Mesendoderm (in vitro differentiated cells): Measurements from ENCODE around the gene DNHD1.

ENCODE experiments used
- DNase-seq: peaks from one replicate; pipeline ENCODE4 v3.0.0; 2013
- H2AK5ac ChIP-seq: 2 replicates; pipeline ENCODE4 v1.6.1; 2013; ENCODE audit warnings: low read length, inconsistent platforms
- H2BK120ac ChIP-seq: 2 replicates; pipeline ENCODE4 v1.6.1; 2013; ENCODE audit warnings: low read depth, mild to moderate bottlenecking, low read length, moderate library complexity, mixed read lengths
- H2BK15ac ChIP-seq: replicated peaks from 2 replicates; pipeline ENCODE4 v1.6.1; 2013; ENCODE audit warnings: low read depth, mild to moderate bottlenecking, moderate library complexity
- H2BK5ac ChIP-seq: 2 replicates; pipeline ENCODE4 v1.6.1; 2013; ENCODE audit warnings: low read length, inconsistent platforms
- H3K18ac ChIP-seq: 2 replicates; pipeline ENCODE4 v1.6.1; 2013; ENCODE audit warnings: mild to moderate bottlenecking, low read length, mixed read lengths
- H3K23ac ChIP-seq: one replicate; pipeline ENCODE4 v1.6.1; 2013; ENCODE audit warnings: low read length
- H3K27ac ChIP-seq: 2 replicates; pipeline ENCODE4 v1.5.1; 2013; ENCODE audit warnings: low read depth, mild to moderate bottlenecking, inconsistent platforms, low read length, moderate library complexity
- H3K27me3 ChIP-seq: 2 replicates; pipeline ENCODE4 v1.6.1; 2013; ENCODE audit warnings: low read length, control low read depth, mild to moderate bottlenecking, inconsistent platforms; ENCODE audit not compliant: insufficient read depth, poor library complexity
- H3K36me3 ChIP-seq: 2 replicates; pipeline ENCODE4 v1.6.1; 2013; ENCODE audit warnings: low read length, inconsistent platforms; ENCODE audit not compliant: control insufficient read depth, insufficient read depth
- H3K4ac ChIP-seq: one replicate; pipeline ENCODE4 v1.6.1; 2013; ENCODE audit warnings: low read depth, mild to moderate bottlenecking, low read length, moderate library complexity
- H3K4me1 ChIP-seq: 2 replicates; pipeline ENCODE4 v1.6.1; 2013; ENCODE audit warnings: low read depth, low read length, inconsistent platforms; ENCODE audit not compliant: control insufficient read depth
- H3K4me2 ChIP-seq: 2 replicates; pipeline ENCODE4 v1.6.1; 2013; ENCODE audit warnings: low read length
- H3K4me3 ChIP-seq: 2 replicates; pipeline ENCODE4 v1.5.1; 2013; ENCODE audit warnings: mild to moderate bottlenecking, low read length
- H3K56ac ChIP-seq: one replicate; pipeline ENCODE4 v1.6.1; 2013; ENCODE audit warnings: low read length
- H3K79me1 ChIP-seq: 2 replicates; pipeline ENCODE4 v1.6.1; 2013; ENCODE audit warnings: low read length, inconsistent platforms
- H3K79me2 ChIP-seq: 2 replicates; pipeline ENCODE4 v1.6.1; 2013; ENCODE audit warnings: mild to moderate bottlenecking, low read length; ENCODE audit not compliant: control insufficient read depth, insufficient read depth
- H3K9ac ChIP-seq: 2 replicates; pipeline ENCODE4 v1.6.1; 2013; ENCODE audit warnings: low read length, inconsistent platforms
- H4K5ac ChIP-seq: one replicate; pipeline ENCODE4 v1.6.1; 2013; ENCODE audit warnings: low read length
- H4K8ac ChIP-seq: one replicate; pipeline ENCODE4 v1.6.1; 2013; ENCODE audit warnings: low read depth, mild to moderate bottlenecking, control low read depth, low read length, moderate library complexity
- WGBS: extraction: QIAGEN DNeasy Blood & Tissue Kit; methylation state at CpG from one replicate; pipeline ENCODE4 v1.1.7; 2013; ENCODE audit warnings: low lambda C conversion rate, missing lambda C conversion rate; ENCODE audit not compliant: insufficient coverage; ENCODE audit errors: extremely low coverage; 5-methylcytosine and 5-hydroxymethylcytosine counted together

DNHD1 gene

GRCh38 chr11:6488821-6489220 lies 8.3 kb upstream of the DNHD1 start:
- no CpG with 5 or more reads among the region's 3 CpGs for WGBS
- Histone ChIP-seq H3K4me2 (no peak overlapping the region), H2BK5ac (no peak overlapping the region), H3K4me3 (no peak overlapping the region), H2BK15ac (no peak overlapping the region), H3K18ac (no peak overlapping the region), H3K9ac (no peak overlapping the region), H3K27me3 (no peaks in the 10 kb centered on the region), H3K27ac (no peak overlapping the region), H2AK5ac (no peak overlapping the region), H3K4me1 (no peaks in the 10 kb centered on the region), H3K4ac (no peak overlapping the region), H3K56ac (no peak overlapping the region), H4K8ac (no peak overlapping the region), H3K36me3 (no peaks in the 10 kb centered on the region), H3K79me2 (no peaks in the 10 kb centered on the region), H4K5ac (no peak overlapping the region), H3K23ac (no peak overlapping the region), H3K79me1 (no peaks in the 10 kb centered on the region), H2BK120ac (no peak overlapping the region)
- no peak for DNase-seq

GRCh38 chr11:6489306-6489705 lies 7.8 kb upstream of the DNHD1 start:
- no peak for DNase-seq
- H3K27ac ChIP-seq = no peak overlapping the region
- H3K4ac ChIP-seq = no peak overlapping the region
- no peak overlapping the region for H3K9ac ChIP-seq
- H3K79me2 ChIP-seq = no peaks in the 10 kb centered on the region
- H3K18ac ChIP-seq = no peak overlapping the region
- no peak overlapping the region for H4K5ac ChIP-seq
- H3K56ac ChIP-seq = no peak overlapping the region
- H3K23ac ChIP-seq = no peak overlapping the region
- no peaks in the 10 kb centered on the region for H3K27me3 ChIP-seq
- H3K4me3 ChIP-seq = no peak overlapping the region
- no peak overlapping the region for H2BK15ac ChIP-seq
- no peak overlapping the region for H2BK120ac ChIP-seq
- H3K4me1 ChIP-seq = no peaks in the 10 kb centered on the region
- no peak overlapping the region for H3K4me2 ChIP-seq
- H2AK5ac ChIP-seq = no peak overlapping the region
- no peak overlapping the region for H4K8ac ChIP-seq
- H3K36me3 ChIP-seq = no peaks in the 10 kb centered on the region
- no peaks in the 10 kb centered on the region for H3K79me1 ChIP-seq
- no peak overlapping the region for H2BK5ac ChIP-seq
- WGBS = no CpG with 5 or more reads among the region's 4 CpGs

GRCh38 chr11:6498121-6498520 lies 1.0 kb downstream of the DNHD1 start:
- Histone ChIP-seq H2BK5ac (no peak overlapping the region), H4K8ac (no peak overlapping the region), H3K4ac (no peak overlapping the region), H2BK120ac (no peak overlapping the region), H3K79me1 (no peaks in the 10 kb centered on the region), H3K9ac (no peak overlapping the region), H3K4me1 (no peaks in the 10 kb centered on the region), H3K18ac (no peak overlapping the region), H3K4me3 (no peak overlapping the region), H3K79me2 (no peaks in the 10 kb centered on the region), H2AK5ac (no peak overlapping the region), H3K4me2 (no peak overlapping the region), H3K27me3 (no peaks in the 10 kb centered on the region), H4K5ac (no peak overlapping the region), H2BK15ac (no peak overlapping the region), H3K36me3 (no peaks in the 10 kb centered on the region), H3K56ac (no peak overlapping the region), H3K23ac (no peak overlapping the region), H3K27ac (no peak overlapping the region)
- no peak for DNase-seq
- no CpG with 5 or more reads among the region's 7 CpGs for WGBS

GRCh38 chr11:6498544-6498943 lies 1.5 kb downstream of the DNHD1 start:
- Histone ChIP-seq H2BK15ac (no peak overlapping the region), H3K27me3 (no peaks in the 10 kb centered on the region), H3K18ac (no peak overlapping the region), H4K5ac (no peak overlapping the region), H3K79me2 (no peaks in the 10 kb centered on the region), H3K4me3 (no peak overlapping the region), H3K4ac (no peak overlapping the region), H3K56ac (no peak overlapping the region), H3K23ac (no peak overlapping the region), H3K9ac (no peak overlapping the region), H2BK120ac (no peak overlapping the region), H3K4me2 (no peak overlapping the region), H3K4me1 (no peaks in the 10 kb centered on the region), H2BK5ac (no peak overlapping the region), H2AK5ac (no peak overlapping the region), H3K79me1 (no peaks in the 10 kb centered on the region), H3K27ac (no peak overlapping the region), H3K36me3 (no peaks in the 10 kb centered on the region), H4K8ac (no peak overlapping the region)
- no peak for DNase-seq
- no CpG with 5 or more reads among the region's 5 CpGs for WGBS

GRCh38 chr11:6502382-6502781 lies 5.3 kb downstream of the DNHD1 start:
- Histone ChIP-seq H2AK5ac (no peak overlapping the region), H2BK15ac (no peak overlapping the region), H3K36me3 (no peaks in the 10 kb centered on the region), H3K79me2 (no peaks in the 10 kb centered on the region), H3K4me2 (no peak overlapping the region), H3K4ac (no peak overlapping the region), H3K27ac (no peak overlapping the region), H3K4me1 (no peaks in the 10 kb centered on the region), H4K8ac (no peak overlapping the region), H3K56ac (no peak overlapping the region), H2BK120ac (no peak overlapping the region), H3K18ac (no peak overlapping the region), H2BK5ac (no peak overlapping the region), H3K79me1 (no peaks in the 10 kb centered on the region), H3K23ac (no peak overlapping the region), H3K9ac (no peak overlapping the region), H3K4me3 (no peak overlapping the region), H4K5ac (no peak overlapping the region), H3K27me3 (no peaks in the 10 kb centered on the region)
- no peak for DNase-seq
- WGBS = no CpG with 5 or more reads among the region's 3 CpGs

GRCh38 chr11:6504166-6504565 lies 7.1 kb downstream of the DNHD1 start:
- no peak overlapping the region for H4K8ac ChIP-seq
- H3K18ac ChIP-seq = no peak overlapping the region
- no peaks in the 10 kb centered on the region for H3K4me1 ChIP-seq
- no peaks in the 10 kb centered on the region for H3K36me3 ChIP-seq
- no peak for DNase-seq
- H2BK120ac ChIP-seq = no peak overlapping the region
- no CpG with 5 or more reads among the region's 3 CpGs for WGBS
- H3K79me1 ChIP-seq = no peaks in the 10 kb centered on the region
- no peak overlapping the region for H3K23ac ChIP-seq
- H2AK5ac ChIP-seq = no peak overlapping the region
- no peaks in the 10 kb centered on the region for H3K79me2 ChIP-seq
- no peak overlapping the region for H3K9ac ChIP-seq
- H3K4me2 ChIP-seq = no peak overlapping the region
- no peak overlapping the region for H2BK5ac ChIP-seq
- H3K27ac ChIP-seq = no peak overlapping the region
- no peak overlapping the region for H3K4ac ChIP-seq
- no peak overlapping the region for H4K5ac ChIP-seq
- H2BK15ac ChIP-seq = no peak overlapping the region
- no peaks in the 10 kb centered on the region for H3K27me3 ChIP-seq
- H3K4me3 ChIP-seq = no peak overlapping the region
- H3K56ac ChIP-seq = no peak overlapping the region
